GM18868 (cell line): Measurements from ENCODE around the gene LPP.

Experiments
- ATAC-seq: cut with Tn5 transposase; IDR thresholded peaks from one replicate; pipeline ENCODE4 v1.9.1; 2021; ENCODE audit warnings: mild to moderate bottlenecking, moderate library complexity; ENCODE audit not compliant: unreplicated experiment

The LPP gene

GRCh38 chr3:188194332-188194731, 40.4 kb downstream of the LPP start:
- no peak for ATAC-seq

- ATAC-seq, result no peak
Measured at GRCh38 chr3:188196232-188196990, 42.5 kb downstream of the LPP start.

GRCh38 chr3:188197388-188197847, 43.5 kb downstream of the LPP start:
- ATAC-seq, result peak; percentile 67

- ATAC-seq, result no peak
Measured at GRCh38 chr3:188198001-188198400, 44.0 kb downstream of the LPP start.

- ATAC-seq, result no peak
Measured at GRCh38 chr3:188198760-188199327, 44.9 kb downstream of the LPP start.

- no peak for ATAC-seq
Measured at GRCh38 chr3:188199386-188199785, 45.4 kb downstream of the LPP start.

GRCh38 chr3:188200481-188200880, 46.5 kb downstream of the LPP start:
- ATAC-seq, result no peak

- no peak for ATAC-seq
Measured at GRCh38 chr3:188202358-188203138, 48.6 kb downstream of the LPP start.

- ATAC-seq, result no peak
Measured at GRCh38 chr3:188204526-188204925, 50.6 kb downstream of the LPP start.

- no peak for ATAC-seq
Measured at GRCh38 chr3:188205992-188206416, 52.0 kb downstream of the LPP start.

- ATAC-seq, result no peak
Measured at GRCh38 chr3:188206787-188207186, 52.8 kb downstream of the LPP start.

- no peak for ATAC-seq
Measured at GRCh38 chr3:188207941-188208515, 54.1 kb downstream of the LPP start.

GRCh38 chr3:188208516-188208981, 54.6 kb downstream of the LPP start:
- ATAC-seq, result no peak

- ATAC-seq, result no peak
Measured at GRCh38 chr3:188209034-188209433, 55.1 kb downstream of the LPP start.

GRCh38 chr3:188209740-188210139, 55.8 kb downstream of the LPP start:
- no peak for ATAC-seq

GRCh38 chr3:188211476-188211875, 57.5 kb downstream of the LPP start:
- no peak for ATAC-seq

- ATAC-seq, result no peak
Measured at GRCh38 chr3:188212308-188212969, 58.5 kb downstream of the LPP start.

- no peak for ATAC-seq
Measured at GRCh38 chr3:188214442-188214841, 60.5 kb downstream of the LPP start.

GRCh38 chr3:188215129-188215528, 61.2 kb downstream of the LPP start:
- ATAC-seq, result no peak

- no peak for ATAC-seq
Measured at GRCh38 chr3:188217011-188217463, 63.1 kb downstream of the LPP start.

- ATAC-seq, result no peak
Measured at GRCh38 chr3:188217726-188218125, 63.8 kb downstream of the LPP start.
